ENCODE results near the gene ATOX1.

ATOX1 gene

GRCh38 chr5:151707567-151707966 is 50.9 kb downstream of the ATOX1 start:
- Histone ChIP-seq H3K4me1 (ENCODE audit: low read length) (peaks cover 17% of the 10 kb centered on the region), H3K27ac (ENCODE audit: low read length) (no peak overlapping the region), H3K4me3 (ENCODE audit: low read length) (no peak overlapping the region), H3K79me2 (ENCODE audit: low read length) (no peaks in the 10 kb centered on the region), H3K9ac (ENCODE audit: low read length) (no peak overlapping the region), H3K9me2 (replicated peaks; ENCODE audit: insufficient read depth, low read length) (no peaks in the 10 kb centered on the region), H3K9me3 (replicated peaks; ENCODE audit: insufficient read depth, low read length) (no peaks in the 10 kb centered on the region), H3K4me2 (ENCODE audit: low read depth, low read length) (no peak overlapping the region), H2AFZ (ENCODE audit: low read length) (no peak overlapping the region), H3K27me3 (replicated peaks; ENCODE audit: insufficient read depth, low read length) (no peaks in the 10 kb centered on the region), H3K36me3 (replicated peaks; ENCODE audit: insufficient read depth, low read length) (no peaks in the 10 kb centered on the region), H4K20me1 (ENCODE audit: insufficient read depth, low read length) (no peaks in the 10 kb centered on the region), H3F3A (ENCODE audit: insufficient read depth, low read length) (no peaks in the 10 kb centered on the region)
- no peak for TF ChIP-seq EZH2 (optimal IDR thresholded peaks at IDR 0.05; ENCODE audit: low read depth, low read length)
- no peak for TF ChIP-seq CTCF (IDR thresholded peaks at IDR 0.05; ENCODE audit: low read length)
- TF ChIP-seq EZH2phosphoT487 (IDR thresholded peaks at IDR 0.05; ENCODE audit: low read length) = no peak
- no peak for DNase-seq

GRCh38 chr5:151706906-151707305 is 51.5 kb downstream of the ATOX1 start:
- H3K9me2 ChIP-seq (replicated peaks; ENCODE audit: insufficient read depth, low read length) = no peaks in the 10 kb centered on the region
- no peaks in the 10 kb centered on the region for H4K20me1 ChIP-seq (ENCODE audit: insufficient read depth, low read length)
- H2AFZ ChIP-seq (ENCODE audit: low read length) = no peak overlapping the region
- no peak for DNase-seq
- no peak overlapping the region for H3K4me2 ChIP-seq (ENCODE audit: low read depth, low read length)
- peaks cover 21% of the 10 kb centered on the region for H3K4me1 ChIP-seq (ENCODE audit: low read length)
- H3K9me3 ChIP-seq (replicated peaks; ENCODE audit: insufficient read depth, low read length) = no peaks in the 10 kb centered on the region
- H3K27ac ChIP-seq (ENCODE audit: low read length) = no peak overlapping the region
- no peaks in the 10 kb centered on the region for H3K36me3 ChIP-seq (replicated peaks; ENCODE audit: insufficient read depth, low read length)
- H3K79me2 ChIP-seq (ENCODE audit: low read length) = no peaks in the 10 kb centered on the region
- no peak overlapping the region for H3K4me3 ChIP-seq (ENCODE audit: low read length)
- H3K27me3 ChIP-seq (replicated peaks; ENCODE audit: insufficient read depth, low read length) = no peaks in the 10 kb centered on the region
- no peak overlapping the region for H3K9ac ChIP-seq (ENCODE audit: low read length)
- H3F3A ChIP-seq (ENCODE audit: insufficient read depth, low read length) = no peaks in the 10 kb centered on the region
- TF ChIP-seq EZH2phosphoT487 (IDR thresholded peaks at IDR 0.05; ENCODE audit: low read length) = no peak
- no peak for TF ChIP-seq CTCF (IDR thresholded peaks at IDR 0.05; ENCODE audit: low read length)
- TF ChIP-seq EZH2 (optimal IDR thresholded peaks at IDR 0.05; ENCODE audit: low read depth, low read length) = no peak

- TF ChIP-seq EZH2 (optimal IDR thresholded peaks at IDR 0.05; ENCODE audit: low read depth, low read length) (no peak), EZH2phosphoT487 (IDR thresholded peaks at IDR 0.05; ENCODE audit: low read length) (no peak), CTCF (IDR thresholded peaks at IDR 0.05; ENCODE audit: low read length) (no peak)
- no peaks in the 10 kb centered on the region for H3K36me3 ChIP-seq (replicated peaks; ENCODE audit: insufficient read depth, low read length)
- H3K9ac ChIP-seq (ENCODE audit: low read length) = no peak overlapping the region
- H3K4me1 ChIP-seq (ENCODE audit: low read length) = peaks cover 21% of the 10 kb centered on the region
- H3K9me2 ChIP-seq (replicated peaks; ENCODE audit: insufficient read depth, low read length) = no peaks in the 10 kb centered on the region
- no peaks in the 10 kb centered on the region for H3K9me3 ChIP-seq (replicated peaks; ENCODE audit: insufficient read depth, low read length)
- H3K79me2 ChIP-seq (ENCODE audit: low read length) = no peaks in the 10 kb centered on the region
- no peaks in the 10 kb centered on the region for H4K20me1 ChIP-seq (ENCODE audit: insufficient read depth, low read length)
- DNase-seq = no peak
- no peak overlapping the region for H2AFZ ChIP-seq (ENCODE audit: low read length)
- no peaks in the 10 kb centered on the region for H3K27me3 ChIP-seq (replicated peaks; ENCODE audit: insufficient read depth, low read length)
- peak overlapping the region; percentile 52 for H3K4me2 ChIP-seq (ENCODE audit: low read depth, low read length)
- no peak overlapping the region for H3K4me3 ChIP-seq (ENCODE audit: low read length)
- H3K27ac ChIP-seq (ENCODE audit: low read length) = no peak overlapping the region
- no peaks in the 10 kb centered on the region for H3F3A ChIP-seq (ENCODE audit: insufficient read depth, low read length)
These were observed 54.7 kb downstream of the ATOX1 start for GRCh38 chr5:151703780-151704179.
